GM21423 (cell line): Measurements from ENCODE around the gene MINPP1.

Source experiments
- ATAC-seq: cut with Tn5 transposase; IDR thresholded peaks from one replicate; pipeline ENCODE4 v1.9.1; 2021; ENCODE audit warnings: mild to moderate bottlenecking, moderate library complexity; ENCODE audit not compliant: unreplicated experiment

MINPP1 gene

DNA sequence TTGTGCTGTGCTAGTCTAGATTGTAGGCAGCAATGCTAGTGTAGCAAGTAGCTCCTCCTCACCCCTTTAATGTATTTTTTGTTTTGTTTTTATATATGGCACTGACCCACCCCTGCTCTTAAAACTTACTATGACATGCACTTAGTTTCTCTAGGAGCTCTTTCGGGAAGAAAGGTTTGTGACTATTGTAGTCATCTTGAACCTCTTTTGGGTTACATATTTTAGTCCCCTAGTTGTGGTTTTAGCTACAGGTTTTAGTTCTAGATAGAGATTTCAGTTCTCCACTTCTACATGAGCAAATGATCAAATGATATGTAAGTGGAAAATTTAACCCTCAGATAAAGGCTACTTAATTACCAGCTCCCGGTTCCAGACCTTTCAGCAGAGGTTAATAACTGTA, 14.9 kb downstream of the MINPP1 start:
- no peak for ATAC-seq

DNA sequence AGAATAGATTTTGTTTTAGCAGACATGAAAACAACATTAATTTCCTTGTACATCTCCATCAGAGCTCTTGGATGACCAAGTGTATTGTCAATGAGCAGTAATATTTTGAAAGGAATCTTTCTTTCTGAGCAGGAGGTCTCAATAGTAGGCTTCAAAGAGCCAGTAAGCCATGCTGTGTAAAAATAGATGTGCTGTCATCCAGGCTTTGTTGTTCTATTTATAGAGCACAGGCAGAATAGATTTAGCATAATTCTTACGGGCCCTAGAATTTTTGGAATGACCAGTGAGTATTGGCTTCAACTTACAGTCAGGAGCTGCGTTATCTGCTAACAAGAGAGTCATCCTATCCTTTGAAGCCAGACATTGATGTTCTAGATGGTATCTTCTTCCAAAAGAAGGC, 19.0 kb downstream of the MINPP1 start:
- ATAC-seq: no peak

DNA sequence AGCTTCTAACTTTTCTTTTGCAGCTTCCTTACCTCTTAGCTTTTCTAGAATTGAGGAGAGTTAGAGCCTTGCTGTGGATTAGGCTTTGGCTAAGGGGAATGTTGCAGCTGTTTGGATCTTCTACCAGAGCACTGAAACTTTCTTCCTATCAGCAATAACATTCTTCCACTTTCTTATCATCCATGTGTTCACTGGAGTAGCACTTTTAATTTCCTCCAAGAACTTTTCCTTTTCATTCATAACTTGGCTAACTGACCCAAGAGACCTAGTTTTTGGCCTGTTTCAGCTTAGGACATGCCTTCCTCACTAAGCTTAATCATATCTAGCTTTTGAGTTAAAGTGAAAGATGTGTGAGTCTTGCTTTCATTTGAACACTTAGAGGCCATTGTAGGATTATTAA, 19.6 kb downstream of the MINPP1 start:
- no peak for ATAC-seq

DNA sequence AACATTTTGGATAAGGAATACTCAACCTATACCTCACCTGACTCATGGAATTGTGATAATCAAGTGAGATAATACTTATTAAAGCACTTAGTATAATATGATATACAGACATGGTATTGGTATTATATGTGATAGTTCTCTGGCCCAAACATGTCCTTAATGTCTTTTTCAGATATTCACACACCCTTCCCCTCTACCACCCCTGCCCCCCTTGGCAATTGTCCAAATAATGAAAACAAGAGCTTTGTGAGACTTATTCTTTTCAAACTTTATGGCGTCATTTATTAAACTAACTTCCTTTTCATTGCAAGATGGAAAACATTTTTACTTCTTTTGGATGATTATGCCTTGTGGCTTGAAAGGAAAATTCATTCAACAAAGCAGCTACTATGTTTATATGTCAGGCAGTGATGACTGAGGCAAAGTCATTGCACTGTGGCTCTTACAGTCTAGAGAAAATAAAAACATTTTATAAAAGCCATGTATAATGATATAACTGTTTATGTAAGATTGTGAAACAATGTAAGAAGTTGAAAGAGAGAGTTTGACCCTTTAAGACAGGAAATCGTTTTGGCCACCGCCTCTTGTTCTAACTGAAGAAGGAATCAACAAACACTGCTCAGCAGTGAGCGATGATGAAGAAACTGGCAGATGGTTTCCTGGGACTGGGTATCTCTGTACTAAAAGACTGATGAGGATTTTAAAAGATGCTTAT, 27.4 kb downstream of the MINPP1 start:
- ATAC-seq: no peak

DNA sequence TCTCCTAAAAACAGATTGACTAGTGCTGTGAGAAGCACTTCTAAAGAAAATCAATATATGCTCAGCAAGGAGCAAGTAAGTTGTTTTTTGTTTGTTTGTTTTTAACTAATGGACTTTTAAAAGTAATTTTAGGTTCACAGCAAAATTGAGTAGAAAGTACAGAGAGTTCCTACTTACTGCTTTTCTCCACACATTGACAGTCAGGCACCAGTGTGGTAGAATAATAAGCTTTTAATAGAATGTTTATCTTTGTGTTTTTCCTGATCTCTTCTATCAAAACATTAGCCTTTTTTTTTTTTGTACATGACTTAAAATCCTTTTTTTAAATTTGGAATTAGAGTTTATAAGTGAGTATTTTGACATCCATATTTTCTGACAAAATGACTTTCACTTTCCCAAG, 28.0 kb downstream of the MINPP1 start:
- ATAC-seq: no peak

DNA sequence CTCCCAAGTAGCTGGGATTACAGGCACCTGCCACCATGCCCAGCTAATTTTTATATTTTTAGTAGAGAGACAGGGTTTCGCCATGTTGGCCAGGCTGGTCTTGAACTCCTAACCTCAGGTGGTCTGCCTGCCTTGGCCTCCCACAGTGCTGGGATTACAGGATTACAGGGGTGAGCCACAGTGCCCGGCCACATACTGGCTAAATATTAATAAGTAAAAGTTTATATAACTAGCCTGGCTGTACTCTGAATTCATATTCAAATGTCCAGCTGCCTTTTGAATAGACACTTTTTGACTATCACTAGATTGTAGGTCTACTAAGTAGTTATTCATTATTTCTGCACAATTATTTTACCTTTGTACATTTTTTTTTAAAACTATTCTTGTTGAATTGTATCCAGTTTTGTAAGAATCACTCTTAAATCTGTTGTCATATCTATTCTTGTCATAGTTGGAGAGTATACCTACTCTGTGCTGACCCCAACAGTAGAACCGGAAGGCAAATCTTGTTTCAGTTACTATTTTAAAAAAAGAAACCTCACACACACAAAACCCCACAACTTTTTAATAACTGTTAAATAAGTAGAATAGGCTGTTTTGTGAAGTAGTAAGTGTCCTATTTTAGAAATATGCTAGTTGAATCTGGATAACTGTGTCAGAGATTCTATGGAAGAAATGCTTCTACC, 29.6 kb downstream of the MINPP1 start:
- ATAC-seq: peak; percentile 82

DNA sequence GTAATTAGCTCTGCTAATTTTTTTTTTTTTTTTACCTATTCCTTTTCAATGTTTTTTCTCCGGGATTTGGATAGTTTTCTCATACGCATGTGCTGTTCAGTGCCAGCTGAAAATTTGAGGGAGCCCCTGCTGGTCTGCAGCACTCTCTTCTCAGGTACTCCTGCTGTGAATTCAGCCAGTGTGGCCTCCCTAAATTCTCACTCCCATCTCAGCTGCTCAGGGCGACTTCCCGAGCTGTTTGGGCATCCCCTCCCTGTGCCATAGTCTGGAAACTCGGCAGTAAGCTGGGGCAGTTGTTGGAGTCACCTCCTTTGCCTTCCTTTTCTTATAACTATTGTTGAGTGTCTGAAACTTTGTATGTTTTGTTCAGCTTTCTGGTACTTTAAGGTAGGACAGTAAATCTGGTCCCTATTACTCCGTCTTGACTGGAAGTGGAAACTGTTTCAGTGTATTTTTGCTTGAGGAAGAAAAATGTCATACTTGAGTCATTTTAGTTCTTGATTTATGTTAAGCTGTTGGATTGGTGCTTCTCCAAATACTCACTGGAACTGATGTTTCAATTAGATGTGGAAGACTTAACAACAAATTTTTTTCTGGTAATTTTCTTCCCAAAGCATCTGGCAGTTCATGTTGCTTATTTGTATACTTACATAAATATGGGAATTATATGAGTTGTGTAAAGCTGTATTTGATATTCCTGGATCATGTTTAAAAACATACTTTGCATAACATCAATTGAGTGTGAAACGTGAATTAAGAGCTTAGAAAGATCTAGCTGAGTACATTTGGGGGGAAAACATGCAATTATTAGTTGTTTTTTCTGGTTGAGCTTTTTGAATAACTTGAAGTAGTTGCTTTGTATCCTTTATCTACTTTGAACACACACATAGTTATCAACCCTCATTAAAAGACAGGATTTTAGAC, 33.7 kb downstream of the MINPP1 start:
- no peak for ATAC-seq

DNA sequence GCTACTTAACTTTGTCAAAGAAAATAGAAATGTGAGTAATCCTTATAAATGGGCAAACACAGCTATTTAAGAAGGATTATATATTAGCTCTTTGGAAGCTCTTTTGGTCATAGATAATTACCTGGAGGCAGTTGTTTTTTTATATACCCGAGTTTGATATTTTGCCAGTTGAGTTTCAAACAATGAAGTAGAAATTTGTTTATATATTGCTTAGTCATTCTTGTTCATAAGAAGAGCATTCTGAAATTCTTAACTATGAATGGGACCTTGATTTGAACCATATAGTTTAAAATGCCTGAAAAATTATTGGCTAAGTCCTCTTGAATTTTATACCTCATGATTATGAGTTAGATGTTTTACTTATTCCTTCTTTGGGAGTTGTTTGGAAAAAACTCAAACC, 36.4 kb downstream of the MINPP1 start:
- no peak for ATAC-seq

DNA sequence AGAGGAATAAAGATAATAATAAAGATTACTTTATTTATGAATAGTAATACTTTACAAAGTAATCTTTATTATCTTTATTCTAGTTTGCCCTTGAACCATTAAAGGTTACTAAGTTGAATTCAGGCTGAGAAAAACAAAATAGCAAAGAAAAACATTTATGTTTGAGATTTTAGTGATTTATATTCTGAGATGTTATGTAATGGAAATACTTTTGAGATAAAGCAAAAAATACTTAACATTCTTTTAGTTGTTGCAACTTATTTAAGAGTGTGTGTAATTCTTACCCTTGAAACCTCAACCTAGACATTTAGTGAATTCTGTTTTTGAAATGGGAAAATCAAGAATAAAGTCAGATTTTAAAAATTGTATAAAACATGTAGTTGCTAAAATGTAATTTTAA, 40.0 kb downstream of the MINPP1 start:
- no peak for ATAC-seq

DNA sequence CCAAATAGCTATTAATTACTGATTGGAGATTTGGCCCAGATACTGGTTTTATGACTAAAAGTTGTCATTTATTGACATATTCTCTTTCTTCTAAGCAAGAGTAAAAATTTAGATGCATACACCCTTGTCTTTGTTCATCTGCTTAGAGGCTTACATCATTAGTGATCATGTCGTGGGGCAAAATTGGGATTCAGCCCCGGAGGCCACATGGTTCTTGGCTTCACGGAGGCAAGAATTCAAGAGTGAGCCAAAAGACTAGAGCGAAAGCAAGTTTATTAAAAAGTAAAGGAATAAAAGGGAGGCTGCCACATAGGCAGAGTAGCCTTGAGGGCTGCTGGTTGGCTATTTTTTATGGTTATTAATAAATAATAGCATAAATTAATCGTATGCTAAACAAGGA, 41.1 kb downstream of the MINPP1 start:
- ATAC-seq: no peak

DNA sequence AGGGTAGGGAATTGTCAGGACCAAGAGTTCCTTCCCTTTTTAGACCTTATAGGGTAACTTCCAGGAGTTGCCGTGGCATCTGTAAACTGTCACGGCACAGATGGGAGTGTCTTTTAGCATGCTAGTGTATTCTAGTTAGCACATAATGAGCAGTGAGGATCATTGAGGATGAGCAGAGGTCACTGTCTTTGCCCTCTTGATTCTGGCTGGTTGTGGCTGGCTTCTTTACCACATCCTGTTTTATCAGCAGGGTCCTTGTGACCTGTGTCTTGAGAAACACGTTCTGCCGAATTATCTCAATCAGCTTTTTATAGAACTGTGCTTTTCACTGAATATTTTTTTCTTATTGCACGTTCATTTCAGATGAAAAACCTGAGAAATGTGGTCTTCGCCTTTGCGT, 41.5 kb downstream of the MINPP1 start:
- no peak for ATAC-seq

DNA sequence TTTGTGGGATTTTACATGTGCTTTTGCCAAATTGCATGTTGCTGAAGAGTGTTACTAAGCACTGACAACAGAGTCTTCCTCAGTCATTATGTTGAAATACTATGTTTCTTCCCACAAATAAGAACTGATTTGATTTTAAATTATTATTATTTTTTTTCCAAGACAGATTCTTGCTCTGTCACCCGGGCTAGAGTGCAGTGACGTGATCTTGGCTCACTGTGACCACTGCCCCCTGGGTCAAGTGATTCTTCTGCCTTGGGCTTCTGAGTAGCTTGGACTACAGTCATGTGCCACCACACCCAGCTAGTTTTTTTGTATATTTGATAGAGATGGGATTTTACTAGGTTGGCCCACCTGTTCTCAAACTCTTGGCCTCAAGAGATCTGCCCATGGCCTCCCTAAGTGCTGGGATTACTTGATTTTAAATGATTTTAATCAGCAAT, 42.3 kb downstream of the MINPP1 start:
- ATAC-seq: no peak

DNA sequence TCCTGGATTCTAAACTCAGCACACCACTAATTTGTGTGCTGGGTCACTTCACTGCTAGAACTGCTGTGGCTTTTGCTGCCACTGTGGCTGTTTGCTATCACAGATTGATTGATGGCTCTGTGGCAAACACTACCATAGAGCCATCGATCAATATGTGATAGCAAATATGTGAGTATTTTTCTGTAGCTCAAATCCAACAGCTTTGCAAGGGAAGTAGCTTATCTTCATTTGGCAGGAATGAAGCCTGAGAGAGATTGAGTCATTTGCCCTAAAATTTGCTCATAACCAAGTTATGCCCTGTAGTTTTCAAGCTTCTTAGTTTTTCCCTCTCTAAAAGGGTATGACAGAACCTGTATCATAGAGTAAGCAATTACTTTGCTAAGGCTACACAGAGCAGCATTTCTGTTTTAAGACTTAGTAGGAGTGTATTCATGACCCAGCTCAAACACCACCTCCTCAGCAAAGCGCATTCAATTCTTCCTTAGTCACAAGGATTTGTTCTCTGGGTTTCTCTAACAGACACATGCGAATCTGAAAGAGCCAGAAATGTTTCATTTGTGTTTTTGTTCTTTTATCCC, 43.1 kb downstream of the MINPP1 start:
- no peak for ATAC-seq

DNA sequence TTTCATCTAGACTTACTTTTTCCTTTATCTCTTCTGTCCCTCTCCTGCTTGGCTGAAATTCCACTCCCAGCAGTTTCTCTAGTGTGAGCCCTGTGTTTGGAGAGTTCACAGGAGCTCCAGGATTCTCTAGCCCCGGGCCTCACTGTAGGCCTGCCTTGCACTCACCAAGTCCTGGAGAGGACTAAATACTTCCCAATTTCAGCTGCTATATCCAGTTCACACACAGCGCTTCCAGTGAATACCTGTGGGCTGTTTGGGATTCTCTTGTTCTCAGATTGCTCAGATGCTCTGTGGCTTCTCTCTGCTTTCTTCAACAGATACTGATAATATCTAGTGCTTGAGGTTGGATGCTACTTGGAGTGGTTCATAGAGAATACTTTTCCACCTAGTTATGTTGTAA, 46.0 kb downstream of the MINPP1 start:
- no peak for ATAC-seq

DNA sequence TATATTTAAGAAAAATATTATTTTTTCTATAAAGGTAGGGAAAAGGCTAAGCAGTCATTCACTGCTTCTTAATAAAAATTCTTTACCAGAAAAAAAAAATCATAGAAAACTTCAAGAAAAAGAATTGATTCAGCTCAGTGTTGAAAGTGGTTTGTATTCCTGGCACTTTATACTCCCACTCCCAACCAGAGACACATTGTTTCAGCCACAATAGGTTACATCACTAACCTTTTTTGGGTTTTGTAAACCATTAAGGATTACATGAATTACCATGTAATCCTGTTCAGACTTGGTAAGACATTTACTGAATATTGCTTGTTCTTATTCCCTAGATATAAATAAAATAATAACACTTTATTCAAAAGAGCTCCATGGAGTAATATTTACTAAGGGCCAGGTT, 46.6 kb downstream of the MINPP1 start:
- ATAC-seq: no peak

DNA sequence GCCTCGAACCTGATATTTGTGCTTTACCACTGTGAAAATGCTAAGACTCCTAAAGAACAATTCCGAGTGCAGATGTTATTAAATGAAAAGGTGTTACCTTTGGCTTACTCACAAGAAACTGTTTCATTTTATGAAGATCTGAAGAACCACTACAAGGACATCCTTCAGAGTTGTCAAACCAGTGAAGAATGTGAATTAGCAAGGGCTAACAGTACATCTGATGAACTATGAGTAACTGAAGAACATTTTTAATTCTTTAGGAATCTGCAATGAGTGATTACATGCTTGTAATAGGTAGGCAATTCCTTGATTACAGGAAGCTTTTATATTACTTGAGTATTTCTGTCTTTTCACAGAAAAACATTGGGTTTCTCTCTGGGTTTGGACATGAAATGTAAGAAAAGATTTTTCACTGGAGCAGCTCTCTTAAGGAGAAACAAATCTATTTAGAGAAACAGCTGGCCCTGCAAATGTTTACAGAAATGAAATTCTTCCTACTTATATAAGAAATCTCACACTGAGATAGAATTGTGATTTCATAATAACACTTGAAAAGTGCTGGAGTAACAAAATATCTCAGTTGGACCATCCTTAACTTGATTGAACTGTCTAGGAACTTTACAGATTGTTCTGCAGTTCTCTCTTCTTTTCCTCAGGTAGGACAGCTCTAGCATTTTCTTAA, 47.7 kb downstream of the MINPP1 start:
- no peak for ATAC-seq

DNA sequence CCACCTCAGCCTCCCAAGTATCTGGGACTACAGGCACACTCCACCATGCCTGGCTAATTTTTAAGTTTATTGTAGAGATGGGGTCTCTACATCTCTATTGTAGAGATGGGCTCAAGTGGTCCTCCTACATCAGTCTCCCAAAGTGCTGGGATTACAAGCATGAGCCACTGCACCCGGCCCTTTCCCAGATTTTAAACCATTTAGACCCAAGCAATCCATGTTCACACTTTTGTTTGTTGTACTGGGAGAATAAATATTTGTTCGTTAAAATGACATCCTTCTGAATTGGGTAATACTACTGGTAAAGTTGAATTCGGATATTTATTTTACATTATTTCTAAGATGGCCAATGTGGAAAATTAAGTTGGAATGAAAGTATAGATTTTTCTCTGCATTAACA, 52.7 kb downstream of the MINPP1 start:
- ATAC-seq: no peak

DNA sequence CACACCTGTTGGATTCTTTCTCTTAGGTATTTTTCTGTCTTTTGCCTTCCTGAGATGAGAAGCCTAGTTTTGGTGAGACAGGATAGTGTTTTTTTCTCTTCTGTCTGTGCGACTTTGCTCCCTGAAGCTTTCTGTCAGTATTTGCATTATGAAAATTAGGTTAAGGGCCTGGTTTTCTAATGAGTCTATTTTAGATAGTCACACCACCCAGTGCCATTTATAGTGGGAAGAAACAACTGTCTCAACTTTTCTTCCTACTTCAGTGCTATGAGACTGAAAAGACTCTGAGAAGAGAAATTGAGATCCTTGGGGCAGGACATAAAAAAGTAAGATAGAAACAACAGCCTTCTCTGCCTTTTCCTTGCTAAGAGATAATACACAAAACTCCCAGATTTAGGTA, 53.6 kb downstream of the MINPP1 start:
- no peak for ATAC-seq

DNA sequence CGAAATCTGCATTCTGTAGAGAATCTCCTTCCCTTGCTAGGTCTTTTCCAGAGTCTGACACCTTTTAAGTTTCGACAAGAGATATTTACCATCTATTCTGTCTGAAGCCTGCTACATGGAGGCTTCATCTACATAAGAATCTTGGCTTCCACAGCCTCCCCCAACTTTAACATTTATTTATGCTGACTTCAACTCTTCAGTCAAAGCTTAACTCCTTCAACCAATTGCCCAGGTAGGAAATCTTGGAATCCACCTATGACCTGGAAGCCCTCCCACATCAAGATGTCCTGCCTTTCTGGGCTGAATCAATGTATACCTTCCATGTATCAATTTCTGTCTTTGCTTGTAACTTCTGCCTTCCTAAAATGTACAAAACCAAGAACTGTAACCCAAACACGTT, 54.7 kb downstream of the MINPP1 start:
- no peak for ATAC-seq

DNA sequence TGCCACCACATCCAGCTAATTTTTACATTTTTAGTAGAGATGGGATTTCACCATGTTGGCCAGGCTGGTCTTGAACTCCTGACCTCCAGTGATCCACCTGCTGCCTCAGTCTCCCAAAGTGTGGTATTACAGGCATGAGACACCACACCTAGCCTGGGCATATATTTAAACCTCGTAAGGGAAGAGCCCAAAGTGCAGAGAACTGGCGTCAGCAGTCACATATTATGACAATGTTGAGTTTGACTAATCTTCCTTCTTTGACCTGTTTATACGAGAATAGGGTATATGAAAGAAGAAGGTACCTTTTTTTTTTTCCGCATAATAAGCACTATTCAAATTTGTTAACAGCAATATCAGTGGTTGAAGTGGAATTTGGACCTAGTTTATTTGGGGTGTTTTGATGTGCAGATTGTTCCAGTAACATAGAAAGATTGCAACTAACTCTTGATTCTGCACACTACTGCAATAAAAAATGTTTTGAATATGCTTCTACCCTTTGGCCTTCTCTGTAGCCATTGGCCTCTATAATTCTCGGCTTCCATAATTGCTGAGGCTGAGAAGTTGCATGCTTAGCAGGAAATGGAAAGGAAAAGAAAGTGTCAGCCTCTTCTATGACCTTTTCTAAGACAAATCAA, 55.9 kb downstream of the MINPP1 start:
- no peak for ATAC-seq
